GM12878 (cell line): ENCODE data around the gene CDK5RAP3. TPM values are rescaled to one million over a fixed set of nuclear protein-coding genes. Genes with fewer than 3 reads are reported as not detected.

Experiments used
- ATF2 ChIP-seq: IDR thresholded peaks from 2 replicates; pipeline ENCODE4 v1.6.1; 2012; ENCODE audit warnings: low read length, inconsistent platforms
- BCL11A ChIP-seq: IDR thresholded peaks from 2 replicates; pipeline ENCODE4 v1.6.1; 2011; ENCODE audit warnings: low read depth, low read length
- BCLAF1 ChIP-seq: fragments of 450-650 bp; IDR thresholded peaks from 2 replicates; pipeline ENCODE4 v1.6.1; 2017; ENCODE audit warnings: antibody characterized with exemption, mild to moderate bottlenecking, moderate library complexity
- CREB1 ChIP-seq: IDR thresholded peaks from 2 replicates; pipeline ENCODE4 v1.6.1; 2012; ENCODE audit warnings: low read depth, mild to moderate bottlenecking, inconsistent platforms
- CUX1 ChIP-seq: IDR thresholded peaks from 2 replicates; pipeline ENCODE4 v1.6.1; 2012; ENCODE audit warnings: improper control_type of control experiment, low read depth, low read length; ENCODE audit not compliant: insufficient replicate concordance
- FOXK2 ChIP-seq: fragments of 450-650 bp; IDR thresholded peaks from 2 replicates; pipeline ENCODE4 v1.6.1; 2017; ENCODE audit warnings: mild to moderate bottlenecking, moderate library complexity
- HDAC6 ChIP-seq: fragments of 200-600 bp; sonication (generic); IDR thresholded peaks from one replicate; pipeline ENCODE4 v1.8.0; 2017; ENCODE audit warnings: antibody characterized with exemption; ENCODE audit not compliant: unreplicated experiment
- MTA3 ChIP-seq: IDR thresholded peaks from 2 replicates; pipeline ENCODE4 v1.6.1; 2012; ENCODE audit warnings: low read length, inconsistent platforms, borderline replicate concordance
- NR2C2 ChIP-seq: IDR thresholded peaks from 2 replicates; pipeline ENCODE4 v1.6.1; 2011; ENCODE audit warnings: borderline replicate concordance, low read depth; ENCODE audit not compliant: control insufficient read depth, insufficient read length
- PRDM15 ChIP-seq: fragments of 450-650 bp; formaldehyde crosslinking; IDR thresholded peaks from 2 replicates; pipeline ENCODE4 v1.4.0; 2020; ENCODE audit warnings: mild to moderate bottlenecking, moderate library complexity
- SUPT20H ChIP-seq: IDR thresholded peaks from 2 replicates; pipeline ENCODE4 v1.6.1; 2011; ENCODE audit warnings: low read depth, mild to moderate bottlenecking, low read length, moderate library complexity, borderline replicate concordance; ENCODE audit not compliant: control insufficient read depth
- TBL1XR1 ChIP-seq: IDR thresholded peaks from 2 replicates; pipeline ENCODE4 v1.6.1; 2012; ENCODE audit warnings: low read depth, low read length, improper control_type of control experiment
- ZNF24 ChIP-seq: fragments of 450-650 bp; IDR thresholded peaks from 2 replicates; pipeline ENCODE4 v1.6.1; 2017; ENCODE audit warnings: antibody characterized with exemption, mild to moderate bottlenecking
- polyA plus RNA-seq, 11 experiments: library from polyadenylated mRNA; depleted of rRNA in 4 of 11; unstranded in 6 of 11; stranded (reverse) in 5 of 11; fragments of >200 nt; fragmentation: Nextera tagmentation in 4 of 11; fragmentation: Illumina TruSeq in 1 of 11; extraction: Ambion mirVana in 4 of 11; extraction: Trizol in 1 of 11; gene quantifications; 1 replicate in 1 of 11; 2 replicates in 10 of 11; pipeline versions ENCODE4 v1.2.1 to v1.2.3, GENCODE V29; 2011 to 2016; ENCODE audit warnings: inconsistent platforms in 2 of 11, missing spikeins in 2 of 11, low read depth in 1 of 11
- total RNA-seq, 4 experiments: library from RNA; depleted of rRNA in 3 of 4; stranded (reverse); fragments of >200 nt in 3 of 4; fragmentation: Illumina TruSeq in 1 of 4; extraction: Trizol in 1 of 4; gene quantifications; 2 replicates each; pipeline versions ENCODE4 v1.2.1 to v1.2.3, GENCODE V29; 2013 to 2021

Gene CDK5RAP3
- total and polyA plus RNA-seq, 10 of the 15 experiments (the other 5 are each of a cell fraction or from before 2014, with no cell fraction given): 69.4 to 237 (median 160) TPM

- TF ChIP-seq CUX1: no peak
- no peak for TF ChIP-seq SUPT20H
- TF ChIP-seq MTA3: no peak
- no peak for TF ChIP-seq ATF2
- TF ChIP-seq CREB1: 0 out of 2 replicates have a peak, but pooled peaks have one; percentile 8
- no peak for TF ChIP-seq BCL11A
- TF ChIP-seq FOXK2: no peak
- no peak for TF ChIP-seq ZNF24
- TF ChIP-seq HDAC6: no peak
- no peak for TF ChIP-seq BCLAF1
- no peak for TF ChIP-seq TBL1XR1
- no peak for TF ChIP-seq PRDM15 (CRISPR knock-in tag)
- no peak for TF ChIP-seq NR2C2
These were observed 53.5 kb downstream of the CDK5RAP3 start (continued) for GRCh38 chr17:48024149-48025039.
